Activated gamma-delta T cell treated with Interleukin-2 at 50 U/mL for 16 hours (primary cell): Measurements from ENCODE around the gene ROS1.
"Not testable (repeated sequence)": the region's sequence is repeated elsewhere in the genome, so short reads cannot be mapped to it uniquely, and the experiment has no call there.

Source experiments
- DNase-seq: peaks from one replicate; pipeline ENCODE4 v3.0.0-alpha.2; 2020

The ROS1 gene

DNA sequence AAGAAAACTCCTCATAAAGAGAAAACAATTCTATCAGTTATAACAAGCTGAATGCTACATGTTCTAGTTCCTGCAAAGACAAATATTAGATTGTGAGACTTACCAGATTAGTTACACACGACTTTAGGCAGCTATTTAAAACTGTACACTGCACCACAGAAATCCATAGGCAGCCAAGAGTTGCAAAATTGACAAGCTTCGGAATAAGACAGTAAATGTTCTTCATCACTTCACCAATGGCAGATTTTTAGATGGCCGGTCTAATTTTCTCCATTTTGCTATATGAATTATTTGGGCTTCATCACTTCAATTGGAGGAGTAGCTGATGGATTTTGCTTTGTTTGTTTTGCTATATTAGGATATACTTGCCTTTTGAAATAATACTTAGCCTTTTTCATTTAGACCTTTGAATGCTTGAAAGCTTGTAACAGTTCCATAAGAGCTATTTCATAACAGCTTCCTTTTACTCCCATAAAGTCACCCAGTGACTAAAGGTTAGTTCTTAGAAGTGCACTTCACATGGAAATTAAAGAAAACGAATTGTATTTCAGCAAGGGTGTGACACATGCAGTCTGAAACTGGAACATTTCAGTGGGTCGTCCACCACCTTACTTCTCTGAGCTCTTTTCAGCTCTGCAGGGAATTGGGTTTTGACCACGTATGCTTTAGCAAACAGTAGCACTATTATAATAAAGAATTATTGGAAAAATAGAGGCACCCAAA is at the start of gene ROS1:
Gene ROS1 (minus strand): TSS at position 512 of the 723 bp plus-strand sequence. CDS start 286 bp downstream, at position 226.
- DNase-seq, result no peak

DNA sequence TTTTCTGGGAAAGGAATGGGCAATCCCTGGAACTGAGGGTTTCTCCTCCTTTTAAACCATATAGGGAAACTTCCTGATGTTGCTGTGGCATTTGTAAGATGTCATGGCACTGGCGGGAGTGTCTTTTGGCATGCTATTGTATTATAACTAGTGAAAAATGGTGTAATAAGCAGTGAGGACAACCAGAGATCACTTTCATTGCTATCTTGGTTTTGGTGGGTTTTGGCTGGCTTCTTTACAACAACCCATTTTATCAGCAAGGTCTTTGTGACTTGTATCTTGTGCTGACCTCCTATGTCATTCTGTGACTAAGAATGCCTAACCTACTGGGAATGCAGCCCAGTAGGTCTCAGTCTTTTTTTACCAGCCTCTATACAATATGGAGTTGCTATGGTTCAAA is 47.7 kb upstream of the ROS1 start:
- DNase-seq, result no peak

DNA sequence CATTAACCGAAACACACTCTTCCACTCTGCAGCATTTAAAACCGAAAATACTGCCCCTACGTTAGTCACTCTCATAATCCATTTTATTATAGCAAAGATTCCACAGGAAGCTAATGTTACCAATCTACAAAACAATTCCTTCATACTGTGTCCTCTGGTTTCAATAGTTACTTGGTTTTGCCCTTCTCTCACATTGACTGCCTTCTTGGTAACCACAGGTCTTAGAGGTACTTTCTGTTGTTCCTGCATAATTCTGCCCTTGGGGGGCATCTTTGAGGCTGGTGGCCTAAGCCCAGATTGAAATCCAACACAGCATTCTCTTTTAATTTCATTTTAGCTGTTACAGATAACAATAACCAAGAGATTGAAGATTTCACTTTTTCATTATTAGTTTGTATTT is 46.9 kb upstream of the ROS1 start:
- no peak for DNase-seq

DNA sequence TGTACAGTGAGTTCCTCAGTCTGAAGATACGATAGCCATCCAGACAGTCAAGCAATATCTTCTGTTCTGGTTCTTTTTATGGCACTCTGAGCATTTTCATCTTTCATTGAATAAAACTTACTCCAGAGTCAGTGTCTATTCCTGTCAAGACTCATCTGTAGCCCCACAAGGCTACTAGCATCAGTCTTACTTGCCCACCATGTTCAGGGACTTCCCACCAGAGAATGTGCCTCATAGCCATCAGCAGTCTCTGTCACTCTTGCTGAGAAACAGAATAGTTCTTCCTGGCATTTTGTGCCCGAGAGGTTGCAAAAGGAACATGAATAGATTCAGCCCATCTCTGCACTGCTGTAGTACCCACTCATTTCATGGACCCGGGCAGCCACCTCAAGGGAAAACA is 44.0 kb upstream of the ROS1 start:
- no peak for DNase-seq

DNA sequence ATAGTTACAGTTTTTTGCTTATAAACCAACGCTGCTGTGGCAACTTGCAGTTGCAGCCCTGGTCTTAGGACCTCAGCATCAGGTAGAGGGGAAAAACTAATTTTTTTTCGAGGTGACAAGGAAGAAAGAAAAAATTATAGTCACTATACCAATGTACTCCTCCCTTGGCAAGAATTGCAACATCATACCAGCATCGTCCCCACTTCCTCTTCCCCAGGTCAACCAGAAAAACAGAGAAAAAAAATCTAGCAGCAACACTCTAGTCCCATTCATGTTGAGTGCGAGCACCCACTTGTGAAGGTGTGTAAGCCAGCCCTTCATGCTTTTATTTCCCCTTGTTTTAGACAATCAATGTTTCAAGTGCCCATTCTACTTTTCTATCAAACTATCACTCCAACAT is 43.6 kb upstream of the ROS1 start:
- no peak for DNase-seq

DNA sequence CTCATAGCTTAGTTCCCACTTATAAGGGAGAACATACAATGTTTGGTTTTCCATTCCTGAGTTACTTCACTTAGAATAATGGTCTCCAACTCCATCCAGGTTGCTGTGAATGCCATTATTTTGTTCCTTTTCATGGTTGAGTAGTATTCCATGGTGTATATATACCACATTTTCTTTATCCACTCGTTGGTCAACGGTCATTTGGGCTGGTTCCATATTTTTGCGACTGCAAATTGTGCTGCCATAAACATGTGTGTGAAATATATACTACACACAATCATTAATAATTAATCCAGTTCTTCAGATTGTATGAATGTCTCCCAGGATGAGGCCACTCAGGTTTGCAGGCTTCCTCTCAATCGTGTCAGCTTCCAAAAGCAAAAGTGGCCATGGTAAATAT is 42.8 kb upstream of the ROS1 start:
- DNase-seq, result not testable (repeated sequence)

DNA sequence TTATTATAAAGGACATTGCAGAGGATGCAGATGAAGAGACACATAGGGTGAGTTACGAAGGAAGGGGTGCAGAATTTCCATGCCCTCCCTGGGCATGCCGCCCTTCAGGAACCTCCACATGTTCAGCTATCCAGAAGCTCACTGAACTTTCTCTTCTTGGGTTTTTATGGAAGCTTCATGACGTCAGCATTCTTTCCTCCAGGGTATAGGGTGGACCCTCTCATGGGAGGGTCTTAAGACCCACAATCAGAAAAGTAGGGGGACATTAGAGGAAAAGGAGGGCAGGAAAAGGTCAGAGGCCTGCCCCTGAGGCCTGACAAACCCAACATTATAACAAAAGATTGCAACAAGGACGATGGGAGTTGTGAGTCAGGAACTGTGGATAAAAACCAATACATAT is 42.1 kb upstream of the ROS1 start:
- no peak for DNase-seq

DNA sequence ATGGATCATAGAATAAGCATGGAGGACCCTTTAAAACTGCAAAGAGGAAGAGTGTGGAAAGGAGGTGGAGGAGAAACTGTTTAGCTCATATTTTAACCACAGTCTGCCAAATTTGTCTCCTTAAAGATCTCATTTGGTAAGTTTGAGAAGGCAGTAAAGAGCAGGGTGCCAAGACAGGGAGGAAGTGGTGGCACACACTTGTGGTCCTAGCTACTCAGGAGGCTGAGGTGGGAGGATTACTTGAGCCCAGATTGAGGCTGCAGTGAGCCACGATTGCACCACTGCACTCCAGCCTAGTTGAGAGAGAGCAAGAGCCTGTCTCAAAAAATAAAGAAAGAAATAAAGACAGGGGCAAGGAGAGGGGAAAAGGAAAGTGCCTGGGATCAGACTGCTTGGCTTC is 39.9 kb upstream of the ROS1 start:
- DNase-seq, result no peak

DNA sequence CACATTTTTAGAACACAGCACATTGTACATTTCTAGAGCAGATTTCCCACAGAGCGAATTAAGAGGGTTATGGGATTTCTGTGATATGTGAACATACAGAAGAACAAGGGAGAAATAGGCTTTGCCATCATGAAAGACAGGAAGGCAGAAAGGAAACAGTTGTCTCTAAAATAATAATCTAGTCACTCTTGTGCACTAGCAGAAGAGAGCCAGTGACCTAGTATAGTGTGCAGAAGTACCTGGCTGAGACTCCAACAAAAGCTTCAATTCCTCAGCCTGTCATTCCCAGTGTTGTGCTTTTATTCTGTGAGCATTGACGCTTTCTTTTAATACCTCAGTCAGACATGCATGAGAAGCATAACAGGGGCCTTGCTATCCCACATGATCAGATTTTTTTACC is 39.0 kb upstream of the ROS1 start:
- no peak for DNase-seq

DNA sequence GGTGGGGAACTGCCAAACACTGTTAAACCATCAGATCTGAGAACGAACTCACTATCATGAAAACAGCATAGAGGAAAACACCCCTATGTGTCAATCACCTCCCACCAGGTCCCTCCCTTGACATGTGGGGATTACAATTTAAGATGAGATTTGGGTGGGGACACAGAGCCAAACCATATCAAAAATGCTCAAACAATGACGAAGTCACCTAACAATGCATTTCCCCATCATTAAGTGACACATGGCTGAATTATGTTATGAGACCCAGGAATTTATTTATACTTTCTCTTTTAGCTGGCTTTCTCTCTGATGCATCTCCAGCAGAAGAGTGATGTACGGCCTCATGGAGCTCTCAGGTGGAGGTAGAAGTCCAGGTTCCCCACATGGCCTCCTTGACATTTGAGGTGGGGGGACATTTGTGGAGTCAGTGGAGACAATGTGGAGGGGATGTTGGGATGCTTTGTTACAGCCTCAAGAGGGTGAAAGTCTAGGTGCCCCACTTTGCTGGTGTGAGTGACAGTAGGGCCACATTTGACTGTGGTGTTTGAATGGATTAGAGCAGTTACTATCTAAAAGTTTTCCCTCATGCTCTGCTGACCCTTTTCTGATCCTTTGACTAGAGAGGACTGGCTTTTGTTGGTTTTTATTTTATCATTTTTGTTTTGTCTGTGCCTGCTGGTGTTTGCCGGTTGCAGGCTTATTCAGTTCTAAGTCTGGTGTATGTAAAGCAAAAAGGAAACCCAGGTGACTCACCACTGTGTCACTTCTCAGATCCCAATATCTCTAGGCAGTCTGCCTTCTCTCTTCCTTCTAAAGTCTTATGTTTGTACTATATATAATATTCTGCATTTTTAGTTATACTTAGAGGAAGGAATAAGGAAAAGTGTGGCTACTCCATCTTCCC is 38.3 kb upstream of the ROS1 start:
- DNase-seq, result no peak

DNA sequence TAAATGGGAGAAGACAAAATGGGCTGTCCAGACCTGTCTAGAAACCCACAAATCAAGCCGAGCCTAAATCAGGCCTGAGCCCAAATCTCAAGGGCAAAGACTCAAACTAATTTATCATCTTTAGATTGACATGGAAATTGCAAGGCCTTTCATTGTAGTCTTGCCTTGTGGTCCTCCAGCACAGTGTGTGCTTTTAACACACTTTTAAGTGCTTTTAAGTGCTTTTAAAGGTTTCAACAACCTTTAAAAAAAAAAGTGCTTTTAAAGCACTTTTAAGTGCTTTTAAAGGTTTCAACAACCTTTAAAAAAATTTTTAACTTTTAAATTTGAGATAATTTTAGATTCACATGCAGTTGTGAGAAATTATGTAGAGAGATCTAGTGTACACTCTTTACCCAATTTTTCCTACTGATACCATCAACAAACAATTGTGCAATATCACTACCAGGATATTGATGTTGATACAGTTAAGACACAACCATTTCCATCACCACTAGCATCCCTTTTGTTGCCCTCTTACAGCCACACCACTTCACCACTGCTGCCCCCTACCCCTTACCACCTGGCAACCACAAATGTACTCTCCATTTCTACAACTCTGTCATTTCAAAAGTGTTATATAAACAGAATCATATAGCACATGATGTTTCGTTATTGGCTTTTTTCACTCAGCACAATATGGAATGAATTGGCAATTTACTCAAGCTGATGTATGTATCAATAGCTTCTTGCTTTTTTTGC is 33.6 kb upstream of the ROS1 start:
- DNase-seq, result no peak

DNA sequence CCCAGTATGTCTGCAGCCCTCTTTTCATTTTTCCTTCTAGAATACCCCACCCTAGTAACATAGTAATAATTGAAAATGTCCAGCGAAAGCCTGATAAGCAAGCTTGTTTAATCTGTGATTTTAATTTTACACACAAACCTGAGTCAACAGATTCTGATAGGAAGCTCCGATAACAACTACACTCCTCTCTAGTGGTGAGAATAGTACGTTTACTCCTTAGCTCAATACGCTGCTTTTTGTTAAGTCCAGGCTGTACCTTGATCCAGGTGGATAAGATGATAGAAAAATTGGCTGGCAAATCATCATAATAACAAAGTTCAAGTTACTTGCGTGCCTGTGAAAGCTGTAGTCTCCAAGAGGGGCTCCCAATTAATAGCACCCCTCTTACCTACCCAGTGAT is 31.3 kb upstream of the ROS1 start:
- DNase-seq, result no peak

DNA sequence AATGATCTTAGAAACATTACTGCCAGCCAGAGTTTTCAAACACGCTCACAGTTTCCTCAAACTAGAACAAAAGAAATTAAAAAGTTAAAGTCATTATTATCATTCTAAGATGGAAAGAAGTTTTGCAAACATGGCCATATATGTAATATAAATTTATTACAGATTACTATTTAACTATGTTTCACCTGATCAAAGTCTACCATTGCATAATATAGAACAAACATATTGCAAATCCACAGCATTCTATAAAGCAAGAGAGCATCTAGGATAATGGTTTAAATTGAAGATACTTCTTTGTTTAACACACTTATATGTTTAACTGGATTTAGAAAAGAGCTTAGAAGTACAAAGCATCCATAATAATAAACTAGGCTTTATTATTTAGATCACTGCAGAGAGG is 30.5 kb upstream of the ROS1 start:
- DNase-seq, result no peak

DNA sequence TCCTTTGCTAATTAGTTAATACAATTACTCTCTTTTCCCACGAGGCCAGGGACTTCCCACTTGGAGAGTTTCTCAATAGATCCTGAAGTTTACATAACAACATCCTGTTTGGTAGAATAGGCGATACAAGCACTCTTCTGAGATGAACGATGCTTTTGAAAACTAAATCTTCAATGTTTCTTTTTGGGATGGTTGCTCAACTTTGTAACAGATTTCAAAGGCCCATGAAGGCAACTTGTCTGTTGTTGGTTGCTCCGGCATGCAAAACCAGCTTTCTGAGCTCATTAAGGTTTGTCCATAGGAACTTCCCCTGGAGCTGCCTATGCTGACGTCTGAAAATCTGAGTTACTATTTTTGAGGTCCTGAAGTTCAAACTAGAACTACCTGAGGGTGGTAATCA is 25.9 kb upstream of the ROS1 start:
- no peak for DNase-seq

DNA sequence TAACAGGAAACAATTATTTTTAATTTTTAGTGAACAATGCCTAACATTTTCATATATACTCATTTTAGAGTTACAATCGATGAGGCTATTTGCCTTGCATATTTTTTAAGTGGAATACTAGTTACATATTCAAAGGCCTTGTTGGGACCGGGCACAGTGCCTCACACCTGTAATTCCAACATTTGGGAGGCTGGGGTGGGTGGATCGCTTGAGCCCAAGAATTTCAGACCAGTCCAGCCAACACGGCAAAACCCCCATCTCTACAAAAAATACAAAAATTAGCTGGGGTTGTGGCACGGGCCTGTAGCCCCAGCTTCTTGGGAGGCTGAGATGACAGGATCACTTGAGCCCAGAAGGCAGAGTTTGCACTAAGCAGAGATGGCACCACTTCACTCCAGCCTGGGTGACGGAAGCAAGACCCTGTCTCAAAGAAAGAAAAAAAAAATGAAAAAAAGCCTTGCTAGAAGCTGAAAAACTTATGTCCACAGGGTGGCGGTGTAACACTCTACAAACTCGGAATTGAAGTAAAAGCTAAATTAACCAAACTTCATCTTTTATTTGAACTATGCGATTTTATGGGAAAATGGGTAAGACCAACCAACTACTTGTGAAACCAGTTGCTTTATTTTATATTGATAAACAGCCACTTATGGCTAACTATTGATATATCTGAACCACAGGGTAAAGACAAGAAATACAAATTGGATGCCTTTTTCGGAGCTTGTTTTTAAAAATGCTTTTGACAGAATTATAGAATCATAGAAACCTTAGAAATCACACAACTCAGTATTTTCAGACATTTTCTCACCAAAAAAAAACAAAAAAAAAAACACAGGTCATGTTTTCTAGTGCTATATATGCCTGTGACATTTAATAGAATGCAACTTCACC is 24.1 kb upstream of the ROS1 start:
- peak; percentile 64 for DNase-seq

DNA sequence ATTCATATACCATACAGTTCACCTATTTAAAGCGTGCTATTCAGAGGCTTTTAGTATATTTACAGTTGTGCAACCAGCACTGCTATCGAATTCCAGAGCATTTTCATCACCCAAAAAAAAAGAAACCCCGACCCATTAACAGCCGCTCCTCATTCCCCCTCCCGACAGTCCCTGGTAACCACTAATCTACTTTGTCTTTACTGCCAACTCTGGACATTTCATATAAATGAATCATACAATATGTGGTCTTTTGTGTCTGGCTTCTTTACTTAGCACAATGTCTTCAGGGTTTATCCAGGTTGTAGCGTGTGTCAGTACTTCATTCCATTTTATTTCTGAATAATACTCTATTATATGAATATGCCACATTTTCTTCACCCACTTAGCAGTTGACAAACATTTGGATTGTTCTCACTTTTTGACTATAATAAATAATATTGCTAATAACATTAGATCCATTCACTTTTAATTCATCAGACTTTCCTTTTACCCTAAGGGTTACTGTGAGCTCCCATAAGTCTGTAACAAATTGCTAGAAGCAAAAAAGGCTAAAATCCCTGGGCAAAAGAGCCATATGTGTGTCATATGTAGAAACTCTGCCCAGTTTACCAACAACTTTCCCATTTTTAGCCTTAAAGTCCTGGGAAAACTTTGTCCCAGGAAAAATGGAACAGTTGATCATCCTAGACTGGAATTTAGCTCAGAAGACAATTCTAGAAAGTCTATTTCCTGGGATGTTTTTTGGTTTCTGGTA is 23.2 kb upstream of the ROS1 start:
- DNase-seq, result no peak

DNA sequence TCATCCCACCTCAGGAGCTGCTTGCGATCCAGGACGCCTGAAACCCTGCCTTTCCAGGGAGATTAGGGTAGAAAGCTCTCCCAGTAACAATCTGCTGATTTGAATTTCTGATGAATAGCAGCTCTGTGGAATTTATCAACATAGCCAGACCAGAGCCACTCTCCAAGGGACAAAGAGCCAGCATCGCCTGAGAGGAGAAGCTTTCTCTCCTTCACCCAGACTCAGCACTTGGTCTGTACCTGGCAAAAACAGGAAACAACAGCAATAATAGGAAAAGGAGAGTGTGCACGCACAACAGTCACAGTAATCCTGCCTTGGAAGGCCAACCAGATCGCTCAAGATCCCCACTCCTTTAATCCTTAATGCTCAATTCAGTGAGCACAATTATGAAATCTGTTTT is 22.3 kb upstream of the ROS1 start:
- DNase-seq, result no peak

DNA sequence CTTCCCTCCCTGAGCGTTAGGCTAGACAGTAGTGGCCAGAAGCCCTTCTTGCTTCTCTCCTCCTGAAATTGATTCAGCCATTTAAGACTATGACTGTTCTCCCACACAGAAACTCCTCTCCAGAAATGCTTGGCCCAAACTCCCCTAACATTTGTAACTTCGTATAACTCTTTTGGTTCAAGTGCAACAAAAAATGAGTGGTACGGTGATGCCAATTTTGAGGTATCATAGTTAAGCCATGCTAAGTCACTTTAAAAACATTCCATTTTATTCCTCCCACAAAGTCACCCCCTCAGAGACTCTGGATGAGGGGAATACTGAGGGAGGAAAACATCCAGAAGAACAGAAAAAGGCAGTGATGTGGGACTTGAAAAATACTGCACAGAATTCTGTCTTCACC is 21.1 kb upstream of the ROS1 start:
- DNase-seq, result no peak

DNA sequence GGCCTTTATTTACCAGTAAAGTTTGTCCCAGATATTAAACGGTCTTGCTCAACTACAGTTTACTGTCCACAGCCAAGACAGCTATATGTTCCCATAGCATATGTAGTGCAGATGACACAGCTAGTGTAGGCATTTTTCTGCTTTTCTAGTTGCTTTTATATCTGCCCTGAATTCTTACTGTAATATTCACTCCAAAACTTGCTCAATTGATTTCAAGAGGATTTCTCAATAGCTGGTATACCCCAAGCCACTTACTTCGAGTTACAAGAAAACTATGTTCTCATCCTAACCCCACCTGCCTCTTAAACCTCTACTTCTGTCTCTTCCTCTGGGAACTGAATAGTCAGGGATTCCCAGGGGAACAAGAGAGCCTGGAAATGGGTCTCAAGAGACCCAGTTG is 18.9 kb upstream of the ROS1 start:
- no peak for DNase-seq

DNA sequence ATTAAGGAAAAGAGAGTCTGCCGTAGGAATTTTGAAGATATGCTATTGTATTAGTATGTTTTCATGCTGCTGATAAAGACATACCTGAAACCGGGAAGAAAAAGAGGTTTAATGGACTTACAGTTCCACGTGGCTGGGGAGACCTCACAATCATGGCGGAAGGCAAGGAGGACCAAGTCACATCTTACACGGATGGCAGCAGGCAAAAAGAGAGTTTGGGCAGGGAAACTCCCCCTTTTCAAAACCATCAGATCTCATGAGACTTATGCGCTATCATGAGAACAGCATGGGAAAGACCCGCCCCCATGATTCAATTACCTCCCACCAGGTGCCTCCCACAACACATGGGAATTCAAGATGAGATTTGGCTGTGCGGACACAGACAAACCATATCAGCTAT is 16.6 kb upstream of the ROS1 start:
- DNase-seq, result not testable (repeated sequence)

DNA sequence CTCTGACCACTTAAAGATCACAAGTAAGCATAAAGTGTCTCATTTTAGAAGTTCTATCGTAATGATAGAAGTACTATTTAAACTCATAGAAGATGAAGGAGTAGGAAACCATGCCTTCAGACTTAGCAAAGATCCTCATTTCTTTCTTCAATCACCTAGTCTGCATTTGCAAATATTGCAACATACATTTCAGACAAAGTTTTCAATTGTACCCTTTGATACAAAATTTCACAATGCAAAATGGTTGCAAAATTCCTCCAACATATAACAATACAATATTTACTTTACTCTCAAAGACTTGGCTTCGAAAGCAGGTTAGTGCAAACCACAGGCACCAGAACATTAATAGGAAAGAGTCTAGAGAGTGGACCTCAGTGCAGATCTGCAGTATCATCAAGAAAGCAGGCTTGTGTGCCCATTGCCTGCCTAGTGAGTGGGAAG is 16.1 kb upstream of the ROS1 start:
- no peak for DNase-seq
